ENCODE data around the gene IFNW1. TPM values are rescaled to one million over a fixed set of nuclear protein-coding genes. Genes with fewer than 3 reads are reported as not detected.

IFNW1 gene
- total RNA-seq, result not detected in 2 replicates

DNA sequence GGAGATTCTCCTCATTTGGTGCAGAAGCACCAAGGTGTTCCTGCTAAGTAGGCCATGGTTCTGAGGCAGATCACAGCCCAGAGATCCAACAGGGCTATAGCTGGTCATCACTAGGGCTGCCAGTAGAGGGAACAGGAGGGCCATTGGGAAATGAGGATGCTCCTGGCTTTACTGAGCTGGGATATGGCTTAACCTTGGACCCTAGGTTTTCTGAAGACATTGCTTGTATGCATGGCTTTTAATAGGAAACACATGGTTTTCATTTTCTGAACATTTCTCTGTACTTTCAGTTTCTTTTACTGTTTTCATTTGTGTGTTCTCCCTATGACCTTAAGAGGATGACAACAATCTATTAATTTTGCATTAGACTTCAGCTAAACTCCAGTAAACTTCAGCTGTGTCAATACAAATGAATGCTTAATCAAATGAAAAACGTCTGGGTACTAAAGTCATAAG is at the start of gene IFNW1:
Gene IFNW1 (minus strand): TSS at position 406 of the 456 bp plus-strand sequence. CDS start 262 bp downstream, at position 144.

DNA sequence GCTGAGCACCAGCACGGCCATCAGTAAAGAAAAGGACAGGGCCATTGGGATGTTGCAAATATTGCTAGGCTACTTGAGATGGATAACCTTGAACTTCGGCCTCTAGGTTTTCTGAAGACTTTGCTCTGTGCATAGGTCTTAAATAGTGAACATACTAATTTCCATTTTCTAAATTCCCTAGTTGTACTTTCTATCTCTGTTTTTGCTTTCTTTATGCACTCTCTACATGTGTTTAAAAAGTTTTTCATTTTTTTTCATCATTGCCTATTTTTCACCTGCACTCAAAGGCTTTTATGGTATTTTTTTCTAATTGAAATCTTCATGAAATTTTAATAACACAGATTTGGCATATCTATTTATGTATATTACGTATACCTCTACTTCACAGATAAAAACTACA is 45.9 kb upstream of the IFNW1 start, which contains the start of gene IFNA4:
Gene IFNA4 (minus strand): TSS at position 101 of the 400 bp plus-strand sequence. CDS start 56 bp downstream, at position 45.

DNA sequence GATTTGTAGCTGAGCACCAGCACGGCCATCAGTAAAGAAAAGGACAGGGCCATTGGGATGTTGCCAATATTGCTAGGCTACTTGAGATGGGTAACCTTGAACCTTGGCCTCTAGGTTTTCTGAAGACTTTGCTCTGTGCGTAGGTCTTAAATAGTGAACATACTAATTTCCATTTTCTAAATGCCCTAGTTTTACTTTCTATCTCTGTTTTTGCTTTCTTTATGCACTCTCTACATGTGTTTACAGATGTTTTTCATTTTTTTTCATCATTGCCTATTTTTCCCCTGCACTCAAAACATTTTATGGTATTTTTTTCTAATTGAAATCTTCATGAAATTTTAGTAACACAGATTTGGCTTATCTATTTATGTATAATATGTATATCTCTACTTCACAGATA is 24.9 kb upstream of the IFNW1 start, which contains the start of gene IFNA21:
Gene IFNA21 (minus strand): TSS at position 101 of the 400 bp plus-strand sequence. CDS start 48 bp downstream, at position 53.

Small RNA genes within 50 kb of the gene (small RNA-seq; reads per million reads assigned to genes)
- gene IFNWP4, result not detected
- not detected for gene RF00019

Other genes starting within 250 kb of the IFNW1 start
- gene HACD4, start 110.2 kb downstream of the IFNW1 start, total RNA-seq, result 13.3 and 17.2 TPM in 2 replicates
- gene IFNB1, start 63.9 kb downstream of the IFNW1 start, total RNA-seq, result not detected in 2 replicates
- gene IFNA21, start 24.8 kb upstream of the IFNW1 start, total RNA-seq, result not detected in 2 replicates
- gene IFNA4, start 45.8 kb upstream of the IFNW1 start, total RNA-seq, result not detected in 2 replicates
- not detected in 2 replicates for gene IFNA7, start 60.4 kb upstream of the IFNW1 start, total RNA-seq
- not detected in 2 replicates for gene IFNA10, start 65.3 kb upstream of the IFNW1 start, total RNA-seq
- not detected in 2 replicates for gene IFNA16, start 75.5 kb upstream of the IFNW1 start, total RNA-seq
- gene IFNA17, start 86.4 kb upstream of the IFNW1 start, total RNA-seq, result not detected in 2 replicates
- not detected in 2 replicates for gene IFNA14, start 98.2 kb upstream of the IFNW1 start, total RNA-seq
- gene IFNA5, start 163.5 kb upstream of the IFNW1 start, total RNA-seq, result 0.13 TPM in 1 of 2 replicates, not detected in the other
- gene KLHL9, start 193.6 kb upstream of the IFNW1 start, total RNA-seq, result 50.0 and 56.1 TPM in 2 replicates
- gene IFNA6, start 209.1 kb upstream of the IFNW1 start, total RNA-seq, result 0.13 TPM in 1 of 2 replicates, not detected in the other
- 0.11 TPM in 1 of 2 replicates, not detected in the other for gene IFNA13, start 226.2 kb upstream of the IFNW1 start, total RNA-seq
- 0.11 TPM in 1 of 2 replicates, not detected in the other for gene IFNA2, start 243.6 kb upstream of the IFNW1 start, total RNA-seq

Measured in articular chondrocyte of knee joint (primary cell).